H1 (cell line): ENCODE results near the gene PLCB4. TPM values are rescaled to one million over a fixed set of nuclear protein-coding genes. Genes with fewer than 3 reads are reported as not detected.

ENCODE experiments used
- CTCF ChIA-PET: fragments of 300-600 bp; sonication (Branson Sonifier 250); formaldehyde crosslinking; loops from one replicate; lab custom pipeline; 2021; ENCODE audit not compliant: partially characterized antibody; lab: Charles Lee
- POLR2A ChIA-PET: fragments of 300-600 bp; sonication (Branson Sonifier 250); formaldehyde crosslinking; loops from one replicate; lab custom pipeline; 2021; ENCODE audit warnings: inconsistent platforms; ENCODE audit not compliant: partially characterized antibody; lab: Charles Lee
- DNase-seq, 2 experiments: peaks; one replicate each; pipeline versions ENCODE4 v3.0.0 to v3.0.0-alpha.2; 2010 to 2022; ENCODE audit warnings: low spot score in 2 of 2, low read depth in 1 of 2, mixed read lengths in 1 of 2
- FAIRE-seq: peaks from 2 replicates; lab custom pipeline; 2011; peaks lifted over from hg19 to GRCh38; lab: Jason Lieb, UNC
- H2AFZ ChIP-seq: 2 replicates; pipeline ENCODE4 v1.8.1; 2012; ENCODE audit warnings: low read length, inconsistent platforms
- H2AK5ac ChIP-seq: 2 replicates; pipeline ENCODE4 v1.6.1; 2013; ENCODE audit warnings: low read depth, low read length
- H2BK120ac ChIP-seq: replicated peaks from 2 replicates; pipeline ENCODE3; 2013; ENCODE audit warnings: low read depth, low read length, inconsistent platforms
- H2BK12ac ChIP-seq: 2 replicates; pipeline ENCODE4 v1.6.1; 2013; ENCODE audit warnings: low read depth, low read length
- H2BK15ac ChIP-seq: 2 replicates; pipeline ENCODE4 v1.6.1; 2013; ENCODE audit warnings: low read length
- H2BK20ac ChIP-seq: 2 replicates; pipeline ENCODE4 v1.6.1; 2013; ENCODE audit warnings: low read length
- H2BK5ac ChIP-seq: 2 replicates; pipeline ENCODE4 v1.6.1; 2013; ENCODE audit warnings: low read depth, low read length
- H3K14ac ChIP-seq: 2 replicates; pipeline ENCODE4 v1.6.1; 2013; ENCODE audit warnings: inconsistent platforms; ENCODE audit not compliant: insufficient read length
- H3K18ac ChIP-seq: 2 replicates; pipeline ENCODE4 v1.6.1; 2013; ENCODE audit warnings: low read length; ENCODE audit errors: extremely low read depth
- H3K23ac ChIP-seq: 2 replicates; pipeline ENCODE4 v1.6.1; 2013; ENCODE audit warnings: inconsistent platforms; ENCODE audit not compliant: insufficient read length
- H3K23me2 ChIP-seq: 2 replicates; pipeline ENCODE4 v1.6.1; 2013; ENCODE audit warnings: low read depth, low read length
- H3K27ac ChIP-seq: 2 replicates; pipeline ENCODE4 v1.6.1; 2011; ENCODE audit warnings: low read depth, low read length, inconsistent platforms
- H3K27me3 ChIP-seq, 4 experiments: replicated peaks in 1 of 4; 1 replicate in 1 of 4; 2 replicates in 3 of 4; pipeline versions ENCODE4 v1.6.1 to v1.8.1; 2011 to 2013; ENCODE audit warnings: low read length in 3 of 4, mild to moderate bottlenecking in 3 of 4, inconsistent platforms in 2 of 4, mixed read lengths in 2 of 4, moderate library complexity in 1 of 4; ENCODE audit not compliant: control insufficient read depth in 3 of 4, insufficient read depth in 3 of 4; ENCODE audit errors: extremely low read depth in 1 of 4
- H3K36me3 ChIP-seq, 4 experiments: 2 replicates each; pipeline versions ENCODE4 v1.6.1 to v1.8.1; 2011 to 2013; ENCODE audit warnings: mild to moderate bottlenecking in 4 of 4, low read length in 3 of 4, moderate library complexity in 2 of 4, control low read depth in 1 of 4, inconsistent platforms in 1 of 4; ENCODE audit not compliant: insufficient read depth in 4 of 4, control insufficient read depth in 2 of 4
- H3K4ac ChIP-seq: replicated peaks from 2 replicates; pipeline ENCODE3; 2013; ENCODE audit warnings: low read length, low read depth, mixed read lengths, inconsistent platforms; ENCODE audit not compliant: insufficient read length
- H3K4me1 ChIP-seq, 4 experiments: replicated peaks in 1 of 4; 1 replicate in 1 of 4; 2 replicates in 3 of 4; pipeline versions ENCODE4 v1.6.1 to v1.8.1; 2011 to 2013; ENCODE audit warnings: low read length in 3 of 4, inconsistent platforms in 2 of 4, mixed read lengths in 1 of 4; ENCODE audit not compliant: insufficient read depth in 4 of 4, control insufficient read depth in 3 of 4
- H3K4me2 ChIP-seq, 2 experiments: 2 replicates each; pipeline versions ENCODE4 v1.6.1 to v1.8.1; 2011 to 2013; ENCODE audit warnings: low read depth in 2 of 2, low read length in 2 of 2, control low read depth in 1 of 2, inconsistent platforms in 1 of 2, mild to moderate bottlenecking in 1 of 2; ENCODE audit not compliant: insufficient read depth in 1 of 2
- H3K4me3 ChIP-seq, 4 experiments: fragments of 200-600, 300-600 bp in 1 of 4; sonication (generic), shearing (Covaris generic), sonication (Bioruptor Twin) in 1 of 4; 2 replicates each; pipeline versions ENCODE4 v1.5.1 to v1.8.1; 2011 to 2016; ENCODE audit warnings: low read length in 4 of 4, low read depth in 3 of 4, control low read depth in 2 of 4, inconsistent platforms in 2 of 4, mild to moderate bottlenecking in 2 of 4, mixed read lengths in 1 of 4, moderate library complexity in 1 of 4; ENCODE audit not compliant: insufficient read depth in 2 of 4; ENCODE audit errors: extremely low read depth in 1 of 4
- H3K56ac ChIP-seq: replicated peaks from 2 replicates; pipeline ENCODE3; 2013; ENCODE audit warnings: low read depth, mild to moderate bottlenecking, mixed read lengths, low read length, inconsistent platforms; ENCODE audit not compliant: insufficient read length
- H3K79me1 ChIP-seq: 2 replicates; pipeline ENCODE4 v1.6.1; 2013; ENCODE audit warnings: low read depth, low read length, control low read depth
- H3K79me2 ChIP-seq, 2 experiments: 2 replicates each; pipeline versions ENCODE4 v1.6.1 to v1.8.1; 2012 to 2013; ENCODE audit warnings: low read length in 2 of 2, mild to moderate bottlenecking in 2 of 2, inconsistent platforms in 1 of 2; ENCODE audit not compliant: insufficient read depth in 2 of 2, control insufficient read depth in 1 of 2
- H3K9ac ChIP-seq, 4 experiments: replicated peaks in 1 of 4; 1 replicate in 1 of 4; 2 replicates in 3 of 4; pipeline versions ENCODE4 v1.6.1 to v1.8.1; 2011 to 2013; ENCODE audit warnings: low read depth in 3 of 4, low read length in 3 of 4, control low read depth in 2 of 4, mild to moderate bottlenecking in 2 of 4, moderate library complexity in 2 of 4, inconsistent platforms in 1 of 4; ENCODE audit errors: extremely low read depth in 1 of 4
- H3K9me3 ChIP-seq, 2 experiments: 2 replicates each; pipeline versions ENCODE4 v1.6.1 to v1.8.1; 2012 to 2013; ENCODE audit warnings: mild to moderate bottlenecking in 2 of 2, moderate library complexity in 2 of 2, control low read depth in 1 of 2, inconsistent platforms in 1 of 2, low read depth in 1 of 2, low read length in 1 of 2, mixed read lengths in 1 of 2; ENCODE audit not compliant: insufficient read depth in 2 of 2
- H4K20me1 ChIP-seq, 2 experiments: replicated peaks in 1 of 2; 2 replicates each; pipeline versions ENCODE3 to v1.8.1; 2011 to 2013; ENCODE audit warnings: inconsistent platforms in 2 of 2, low read length in 2 of 2, mild to moderate bottlenecking in 1 of 2; ENCODE audit not compliant: insufficient read depth in 2 of 2, control insufficient read depth in 1 of 2
- H4K5ac ChIP-seq: 2 replicates; pipeline ENCODE4 v1.6.1; 2013; ENCODE audit warnings: low read length, low read depth, mixed read lengths, inconsistent platforms; ENCODE audit not compliant: insufficient read length
- H4K8ac ChIP-seq: 2 replicates; pipeline ENCODE4 v1.8.0; 2013; ENCODE audit warnings: mild to moderate bottlenecking, moderate library complexity, low read length, inconsistent platforms; ENCODE audit not compliant: insufficient read depth; ENCODE audit errors: extremely low read depth
- H4K91ac ChIP-seq: replicated peaks from 2 replicates; pipeline ENCODE3; 2013; ENCODE audit warnings: low read length, mixed read lengths, inconsistent platforms; ENCODE audit not compliant: insufficient read length
- ATF3 ChIP-seq: IDR thresholded peaks from 2 replicates; pipeline ENCODE4 v1.6.1; 2011; ENCODE audit warnings: low read depth, mild to moderate bottlenecking, low read length; ENCODE audit not compliant: insufficient read depth
- KDM5A ChIP-seq: fragments of 200-600 bp; IDR thresholded peaks from 2 replicates; pipeline ENCODE4 v1.7.1; 2012; ENCODE audit warnings: mild to moderate bottlenecking, low read length, inconsistent platforms, mixed read lengths
- NANOG ChIP-seq: IDR thresholded peaks from 2 replicates; pipeline ENCODE4 v1.6.1; 2011; ENCODE audit warnings: low read length, low read depth, mild to moderate bottlenecking, inconsistent platforms; ENCODE audit not compliant: insufficient read depth, poor library complexity, severe bottlenecking
- PHF8 ChIP-seq: fragments of 200-600 bp; sonication (generic); conservative IDR thresholded peaks from 2 replicates; pipeline ENCODE4 v1.7.1; 2012; ENCODE audit warnings: low read depth, mild to moderate bottlenecking, inconsistent platforms, low read length, moderate library complexity
- POU5F1 ChIP-seq: IDR thresholded peaks from 2 replicates; pipeline ENCODE4 v1.6.1; 2011; ENCODE audit warnings: low read depth, mild to moderate bottlenecking, low read length, moderate library complexity
- SUZ12 ChIP-seq: fragments of 200-600 bp; sonication (generic); IDR thresholded peaks from 2 replicates; pipeline ENCODE4 v1.6.1; 2012; ENCODE audit warnings: mild to moderate bottlenecking, inconsistent platforms, low read length, moderate library complexity, mixed read lengths
- TAF1 ChIP-seq: IDR thresholded peaks from 2 replicates; pipeline ENCODE4 v1.6.1; 2011; ENCODE audit warnings: mild to moderate bottlenecking, low read depth, low read length
- WGBS, 2 experiments: shearing (Covaris generic) in 1 of 2; methylation state at CpG; one replicate each; pipeline versions ENCODE4 v1.1.6 to v1.1.7; 2013 to 2015; ENCODE audit warnings: low lambda C conversion rate in 2 of 2, mixed read lengths in 2 of 2, inconsistent platforms in 1 of 2, low coverage in 1 of 2, missing lambda C conversion rate in 1 of 2; ENCODE audit not compliant: insufficient replicate concordance in 2 of 2, insufficient coverage in 1 of 2, insufficient read length in 1 of 2; ENCODE audit errors: extremely low coverage in 1 of 2, missing lambda C conversion rate in 1 of 2; 5-methylcytosine and 5-hydroxymethylcytosine counted together
- polyA plus RNA-seq, 7 experiments: library from polyadenylated mRNA; depleted of rRNA in 3 of 7; stranded (reverse) in 5 of 7; unstranded in 2 of 7; fragments of >200 nt in 5 of 7; fragments of 200-250 nt in 2 of 7; gene quantifications; 1 replicate in 5 of 7; 2 replicates in 1 of 7; 4 replicates in 1 of 7; pipeline versions ENCODE4 v1.2.1 to v1.2.3, GENCODE V29; 2011 to 2013; ENCODE audit warnings: missing spikeins in 2 of 7, mixed read lengths in 2 of 7
- total RNA-seq: library from RNA; stranded (reverse); fragmentation: NEBNext Ultra II Directional; extraction: Animal tissue kit (Norgen Biotek cat#: 25700); gene quantifications from 2 replicates; pipeline ENCODE4 v1.2.1, GENCODE V29; 2021

The PLCB4 gene
- total and polyA plus RNA-seq, 2 of the 8 experiments (the other 6 are each of a cell fraction or from before 2014, with no cell fraction given), result 3.2 to 14.1 TPM

GRCh38 chr20:9099372-9099771 lies 30.5 kb downstream of the PLCB4 start:
- Histone ChIP-seq H3K23me2 (no peaks in the 10 kb centered on the region), H3K79me1 (no peaks in the 10 kb centered on the region), H3K14ac (no peak overlapping the region), H3K9me3 (no peaks in the 10 kb centered on the region), H2BK5ac (no peak overlapping the region), H4K5ac (no peak overlapping the region), H2AK5ac (no peak overlapping the region), H3K79me2 (0 out of 4 replicates have a peak, but pooled peaks cover 0 to 4% of the 10 kb centered on the region in 2 experiments), H3K4me3 (no peak overlapping the region), H4K91ac (no peak overlapping the region), H4K20me1 (peaks cover 0 to 3% of the 10 kb centered on the region in 2 experiments), H4K8ac (no peak overlapping the region), H3K18ac (no peak overlapping the region), H3K4me2 (no peak overlapping the region), H2AFZ (no peak overlapping the region), H3K27ac (no peak overlapping the region), H2BK15ac (no peak overlapping the region), H3K23ac (no peak overlapping the region), H3K56ac (no peak overlapping the region), H3K4me1 (no peaks in the 10 kb centered on the region), H2BK20ac (no peak overlapping the region), H2BK120ac (no peak overlapping the region), H3K36me3 (no peaks in the 10 kb centered on the region), H3K4ac (no peak overlapping the region), H3K9ac (no peak overlapping the region), H3K27me3 (no peaks in the 10 kb centered on the region), H2BK12ac (no peak overlapping the region)
- TF ChIP-seq POU5F1 (no peak), ATF3 (no peak), TAF1 (no peak), SUZ12 (no peak), KDM5A (no peak), NANOG (no peak), PHF8 (no peak)
- POLR2A ChIA-PET, result interaction anchor here (0.6 to 0.7 kb wide), 2 partner anchors 90 to 176 kb away, joined by 3 to 4 read pairs; no protein-coding TSS in a partner anchor
- DNase-seq, result no peak
- CTCF ChIA-PET, result interaction anchor here (0.8 to 1.4 kb wide), 6 partner anchors 9 to 295 kb away, joined by 3 to 5 read pairs (median 3); no protein-coding TSS in a partner anchor
- FAIRE-seq, result no peak
- 89% methylated on average over 2 of the region's 2 CpGs; no CpG with 5 or more reads in 1 of the 2 experiments for whole genome bisulfite sequencing, 2 experiments
